Activated CD4-positive, CD25-positive, alpha-beta regulatory T cell treated with anti-CD3 and anti-CD28 coated beads, Interleukin-2, amount 50 U/mL, for 24 hours (primary cell): ENCODE results near the gene PNLDC1.
"Not testable (repeated sequence)": the region's sequence is repeated elsewhere in the genome, so short reads cannot be mapped to it uniquely, and the experiment has no call there.

Experiments
- ATAC-seq, 2 donors: fragments of 150-1000 bp; cut with Tn5 transposase; one replicate each; pipeline ENCODE4 v1.10.0; 2021; ENCODE audit warnings: mild to moderate bottlenecking in 1 of 2, moderate library complexity in 1 of 2

PNLDC1 gene

DNA sequence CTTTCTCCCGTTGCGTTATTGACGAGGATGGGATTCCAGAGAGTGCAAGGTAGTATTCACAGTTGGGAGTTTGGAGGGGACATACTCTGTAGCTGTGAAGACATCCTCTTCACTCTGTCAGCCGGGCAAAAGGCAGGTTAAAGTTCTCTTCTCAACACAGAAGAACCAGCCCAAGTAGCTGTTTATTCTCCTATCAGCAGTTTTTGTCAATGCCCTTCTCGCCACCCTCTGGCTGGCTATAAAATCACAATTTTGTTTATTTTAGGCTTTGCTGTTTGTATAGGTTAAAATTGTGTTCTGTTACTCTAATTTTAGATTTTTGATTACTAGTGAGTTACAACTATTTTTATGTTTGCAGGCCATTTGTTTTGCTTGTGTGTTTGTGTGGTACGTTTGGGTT is 52.8 kb downstream of the PNLDC1 start:
- no peak for ATAC-seq

DNA sequence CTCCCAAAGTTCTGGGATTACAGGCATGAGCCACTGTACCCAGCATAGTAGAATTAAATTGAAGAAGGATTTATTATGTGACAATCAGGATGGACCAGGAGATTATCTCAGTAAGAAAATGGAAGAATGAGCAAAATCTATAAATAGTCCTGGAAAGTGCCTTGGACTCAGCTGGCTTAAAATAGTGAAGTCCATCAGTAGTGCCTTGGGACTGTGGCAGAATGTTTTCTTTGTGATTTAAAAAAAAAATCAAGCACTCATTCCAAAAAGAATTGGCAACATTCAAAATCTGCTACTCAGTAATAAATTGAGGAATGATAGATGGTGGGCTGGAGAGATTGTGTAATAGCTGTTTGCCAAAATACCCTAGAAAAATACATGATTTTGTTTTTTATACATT is 53.7 kb downstream of the PNLDC1 start:
- no peak for ATAC-seq

GRCh38 chr6:159854959-159855358 is 54.9 kb downstream of the PNLDC1 start:
- ATAC-seq: no peak

GRCh38 chr6:159858259-159858658 is 58.2 kb downstream of the PNLDC1 start:
- no peak for ATAC-seq

DNA sequence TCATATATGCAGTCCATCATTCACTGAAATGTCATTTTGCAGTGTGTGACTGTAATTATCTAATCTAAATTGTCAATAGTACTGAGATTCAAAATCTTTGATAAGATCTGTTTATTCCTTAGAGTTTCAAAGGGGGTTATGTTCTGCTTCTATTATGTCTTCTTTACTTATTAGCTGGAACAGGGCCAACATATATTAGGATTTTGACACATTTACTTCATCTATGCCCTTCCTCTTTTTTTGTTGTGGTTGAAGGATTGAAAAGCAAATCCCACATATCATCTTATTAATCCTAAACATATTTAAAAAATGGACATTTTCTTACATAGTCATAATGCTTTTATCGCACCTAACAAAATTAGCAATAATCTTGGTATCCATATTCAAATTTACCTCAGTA is 60.4 kb downstream of the PNLDC1 start:
- no peak for ATAC-seq

DNA sequence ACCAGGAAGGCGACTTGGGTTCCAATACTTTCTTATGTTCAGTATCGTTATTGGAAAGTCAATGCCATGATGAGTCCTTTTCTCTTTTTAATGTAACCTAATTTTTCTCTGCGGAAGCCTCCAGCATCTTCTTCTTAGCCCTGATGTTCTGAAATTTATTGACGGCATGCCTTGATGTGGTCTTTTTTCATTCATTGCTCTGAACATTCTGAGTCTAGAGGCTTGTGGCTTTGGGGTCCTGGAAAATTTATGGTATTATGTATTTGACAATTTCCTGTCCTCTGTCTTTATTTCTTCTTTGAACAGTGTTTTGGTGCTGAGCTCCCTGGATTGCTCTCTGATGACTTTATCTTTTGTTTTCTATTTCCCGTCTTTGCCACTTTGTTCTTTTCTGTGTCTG is 62.0 kb downstream of the PNLDC1 start:
- ATAC-seq: no peak

- ATAC-seq: not testable (repeated sequence)
Observed at GRCh38 chr6:159863341-159863740, 63.3 kb downstream of the PNLDC1 start.

DNA sequence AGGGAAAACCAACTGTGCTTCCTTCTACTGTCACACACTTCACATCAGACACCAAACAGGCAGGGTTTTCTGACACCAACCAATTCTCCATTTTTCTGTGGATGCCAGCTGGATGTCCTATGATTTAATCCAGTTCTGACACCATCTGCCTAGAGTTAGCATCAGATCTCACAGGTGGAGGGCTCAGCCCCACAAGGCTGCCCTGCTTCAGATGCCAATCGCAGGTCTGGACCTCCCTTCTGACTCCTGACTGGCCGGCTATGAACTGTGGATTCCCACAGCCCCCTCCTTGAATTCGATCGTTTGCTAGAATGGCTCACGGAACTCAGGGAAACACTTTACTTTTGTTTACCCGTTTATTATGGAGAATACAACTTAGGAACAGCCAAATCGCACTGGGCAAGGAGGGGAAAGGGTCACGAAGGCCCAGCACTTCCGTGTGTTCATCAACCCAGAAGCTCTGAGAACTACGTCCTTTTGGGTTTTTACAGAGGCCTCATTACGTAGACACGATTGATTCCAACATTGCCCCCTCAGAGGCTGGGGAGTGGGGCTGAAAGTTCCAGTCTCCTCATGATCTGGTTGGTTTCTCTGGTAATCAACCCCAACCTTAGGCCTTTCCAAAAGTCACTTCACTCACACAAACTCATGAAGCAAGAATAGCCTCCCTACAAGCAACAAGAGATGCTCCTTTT is 65.3 kb downstream of the PNLDC1 start:
- ATAC-seq: no peak

DNA sequence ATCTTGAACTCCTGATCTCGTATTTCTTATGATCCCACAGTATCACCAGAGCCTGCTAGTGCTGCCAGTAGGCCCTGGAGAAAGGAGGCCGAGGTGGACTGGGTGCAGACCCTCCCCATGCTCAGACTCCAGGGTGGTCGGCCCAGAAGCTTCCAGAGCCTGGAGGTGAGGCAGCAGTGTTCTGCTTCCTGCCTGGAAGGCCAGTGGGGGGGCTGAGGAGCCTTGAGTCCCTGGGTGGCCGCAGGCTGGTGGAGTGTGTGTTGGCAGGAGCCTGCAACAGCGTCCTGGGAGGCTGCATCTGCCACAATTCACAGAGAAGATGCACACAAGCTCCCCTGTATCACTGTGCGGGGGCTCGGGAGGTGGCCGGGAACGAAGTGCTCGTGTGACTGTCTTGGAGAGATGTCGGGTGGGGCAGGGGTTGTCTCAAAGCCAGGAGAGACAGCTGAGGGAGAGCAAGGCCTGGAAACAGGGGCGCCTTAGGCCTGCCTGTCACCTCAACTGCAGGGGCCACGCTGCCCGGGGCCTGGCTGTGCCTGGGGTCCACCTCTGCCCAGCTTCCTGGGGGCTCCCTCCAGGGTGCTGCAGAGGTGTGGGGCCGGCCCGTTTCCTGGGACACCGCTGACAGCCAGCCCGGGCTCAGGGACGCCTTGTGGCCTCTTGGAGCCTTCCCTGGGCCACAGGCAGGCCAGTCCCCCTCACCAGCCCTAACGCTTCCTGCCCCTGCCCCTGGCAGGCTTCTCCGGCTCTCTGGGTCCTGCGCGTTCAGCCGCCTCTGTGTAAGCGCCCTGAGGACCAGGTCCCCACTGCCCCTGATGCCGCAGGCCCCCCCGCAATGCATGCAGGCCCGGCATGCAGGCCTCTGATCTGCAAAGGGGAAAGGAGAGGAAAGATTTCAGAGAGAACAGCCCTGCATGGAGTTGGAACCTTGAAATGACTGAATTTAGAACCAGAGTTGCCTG is 66.5 kb downstream of the PNLDC1 start:
- ATAC-seq: no peak
